GM20000 (cell line): ENCODE results near the gene ZNF664.

Experiments
- DNase-seq: peaks from one replicate; pipeline ENCODE4 v3.0.0; 2012; ENCODE audit warnings: low spot score
- CTCF ChIP-seq: IDR thresholded peaks from 2 replicates; pipeline ENCODE4 v1.5.1; 2012; ENCODE audit warnings: mild to moderate bottlenecking, control low read depth; ENCODE audit errors: extremely low read depth, missing control alignments

The ZNF664 gene

GRCh38 chr12:123996581-123996980, 23.6 kb downstream of the ZNF664 start:
- DNase-seq, result no peak
- TF ChIP-seq CTCF, result no peak

- no peak for TF ChIP-seq CTCF
- no peak for DNase-seq
Measured at GRCh38 chr12:123997033-123997822, 24.2 kb downstream of the ZNF664 start.

- DNase-seq, result no peak
- TF ChIP-seq CTCF, result no peak
Measured at GRCh38 chr12:123997908-123998307, 24.9 kb downstream of the ZNF664 start.

DNA sequence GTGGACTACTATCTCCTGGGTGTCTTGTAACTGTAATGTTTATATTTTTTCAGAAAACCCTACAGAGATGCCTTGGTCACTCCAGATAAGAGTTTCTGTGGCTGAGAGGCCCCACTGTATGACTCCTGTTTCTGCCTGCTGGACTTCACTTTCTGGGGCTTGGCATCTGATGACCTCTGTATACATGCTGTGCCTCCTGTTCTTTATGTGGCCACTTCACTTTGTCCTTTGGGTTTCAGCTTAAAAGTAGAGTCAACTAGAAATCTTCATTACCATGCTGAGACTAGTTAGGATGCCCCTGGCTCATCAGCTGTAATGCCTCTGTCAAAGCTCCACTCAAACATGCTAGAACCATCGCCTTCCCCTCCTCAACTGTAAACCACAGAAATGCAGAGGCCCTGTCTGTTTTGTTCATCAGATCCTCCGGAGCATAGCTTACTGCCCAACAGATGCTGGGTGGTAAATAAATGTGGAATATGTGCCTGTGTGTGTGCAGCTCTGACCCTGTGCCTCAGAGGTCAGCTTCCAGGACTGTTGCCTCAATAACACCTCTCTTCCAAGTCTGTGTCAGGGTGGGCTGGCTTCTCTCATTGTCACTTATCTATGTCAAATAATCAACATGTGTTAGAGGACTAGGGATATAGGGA, 25.5 kb downstream of the ZNF664 start:
- TF ChIP-seq CTCF, result no peak
- no peak for DNase-seq

DNA sequence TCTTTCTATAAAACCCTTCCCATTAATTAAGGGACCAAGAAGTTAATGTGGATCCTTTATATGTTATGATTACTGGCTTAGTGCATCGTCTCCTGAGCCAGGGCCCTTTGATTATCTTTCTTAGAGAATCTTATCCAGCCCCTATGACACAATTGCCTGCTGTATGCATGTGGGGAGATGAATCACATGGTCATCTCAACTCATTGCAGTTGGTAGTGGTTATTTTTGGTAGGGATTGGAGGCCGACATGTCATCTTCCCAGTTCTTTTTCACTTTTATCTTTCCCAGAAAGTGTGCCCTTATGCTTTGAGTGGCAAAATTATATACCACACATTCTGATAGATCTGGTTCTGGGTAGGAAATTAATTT, 26.0 kb downstream of the ZNF664 start:
- no peak for TF ChIP-seq CTCF
- no peak for DNase-seq

- TF ChIP-seq CTCF, result no peak
- DNase-seq, result no peak
Measured at GRCh38 chr12:124000111-124000510, 27.1 kb downstream of the ZNF664 start.

- no peak for DNase-seq
- TF ChIP-seq CTCF, result no peak
Measured at GRCh38 chr12:124001343-124001742, 28.3 kb downstream of the ZNF664 start.
